ENCODE results near the gene DNHD1. TPM values are rescaled to one million over a fixed set of nuclear protein-coding genes. Genes with fewer than 3 reads are reported as not detected.

The DNHD1 gene
- total RNA-seq, 1 donor from 2014 or later = 9.9 TPM

DNA sequence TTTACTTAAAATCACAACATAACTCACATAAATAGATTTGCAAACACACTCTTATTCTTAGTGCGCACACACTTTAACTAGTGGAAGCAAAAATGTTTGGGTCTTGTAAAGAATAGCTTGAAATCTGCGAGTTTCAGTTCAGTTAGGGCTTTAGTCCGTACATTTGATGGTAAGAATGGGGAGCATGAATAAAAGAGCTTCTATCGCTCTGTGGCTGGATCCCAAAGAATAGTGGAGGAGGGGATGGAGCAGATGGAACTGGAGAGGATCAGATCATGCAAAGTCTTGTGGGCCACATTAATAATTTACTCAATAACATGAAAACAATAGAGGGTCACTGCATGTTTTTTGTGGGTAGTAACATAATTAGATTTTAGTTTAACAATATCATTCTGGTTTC, 44.3 kb downstream of the DNHD1 start:
- no peak overlapping the region for H3K27ac Mint-ChIP-seq
- H3K36me3 Mint-ChIP-seq = no peaks in the 10 kb centered on the region
- TF ChIP-seq, protein P1, sequence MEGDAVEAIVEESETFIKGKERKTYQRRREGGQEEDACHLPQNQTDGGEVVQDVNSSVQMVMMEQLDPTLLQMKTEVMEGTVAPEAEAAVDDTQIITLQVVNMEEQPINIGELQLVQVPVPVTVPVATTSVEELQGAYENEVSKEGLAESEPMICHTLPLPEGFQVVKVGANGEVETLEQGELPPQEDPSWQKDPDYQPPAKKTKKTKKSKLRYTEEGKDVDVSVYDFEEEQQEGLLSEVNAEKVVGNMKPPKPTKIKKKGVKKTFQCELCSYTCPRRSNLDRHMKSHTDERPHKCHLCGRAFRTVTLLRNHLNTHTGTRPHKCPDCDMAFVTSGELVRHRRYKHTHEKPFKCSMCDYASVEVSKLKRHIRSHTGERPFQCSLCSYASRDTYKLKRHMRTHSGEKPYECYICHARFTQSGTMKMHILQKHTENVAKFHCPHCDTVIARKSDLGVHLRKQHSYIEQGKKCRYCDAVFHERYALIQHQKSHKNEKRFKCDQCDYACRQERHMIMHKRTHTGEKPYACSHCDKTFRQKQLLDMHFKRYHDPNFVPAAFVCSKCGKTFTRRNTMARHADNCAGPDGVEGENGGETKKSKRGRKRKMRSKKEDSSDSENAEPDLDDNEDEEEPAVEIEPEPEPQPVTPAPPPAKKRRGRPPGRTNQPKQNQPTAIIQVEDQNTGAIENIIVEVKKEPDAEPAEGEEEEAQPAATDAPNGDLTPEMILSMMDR (conservative IDR thresholded peaks at IDR 0.05) = no peak
- no peak overlapping the region for H3K4me3 Mint-ChIP-seq
- H3K27me3 Mint-ChIP-seq = no peaks in the 10 kb centered on the region
- no peak for DNase-seq (ENCODE audit: extremely low spot score, unreplicated experiment)
- H3K4me1 Mint-ChIP-seq (ENCODE audit: unreplicated experiment) = no peaks in the 10 kb centered on the region
- no peaks in the 10 kb centered on the region for H3K9me3 Mint-ChIP-seq

DNA sequence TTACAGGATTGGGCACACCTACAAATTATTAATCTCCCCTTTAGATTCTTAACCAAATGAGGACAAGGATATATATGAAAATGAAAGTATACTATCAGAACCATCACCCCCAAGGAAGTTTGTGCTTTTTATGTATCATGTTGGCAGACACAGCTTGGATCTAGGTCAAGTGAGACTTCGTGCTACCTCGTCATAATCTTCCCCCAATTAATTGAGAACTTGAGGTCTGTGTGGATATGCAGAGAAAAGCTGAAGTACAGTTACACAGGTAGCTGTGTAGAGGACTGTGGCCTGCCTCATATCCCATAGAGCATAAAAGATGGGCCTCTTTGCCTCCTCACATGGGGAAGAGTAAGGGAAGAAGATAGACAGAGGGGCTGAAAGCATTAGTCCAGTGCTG, 45.6 kb downstream of the DNHD1 start:
- Mint-ChIP-seq H3K27me3 (no peaks in the 10 kb centered on the region), H3K4me3 (no peak overlapping the region), H3K4me1 (ENCODE audit: unreplicated experiment) (no peaks in the 10 kb centered on the region), H3K9me3 (no peaks in the 10 kb centered on the region), H3K27ac (no peak overlapping the region), H3K36me3 (no peaks in the 10 kb centered on the region)
- TF ChIP-seq, protein P1 (conservative IDR thresholded peaks at IDR 0.05) = no peak
- no peak for DNase-seq (ENCODE audit: extremely low spot score, unreplicated experiment)

DNA sequence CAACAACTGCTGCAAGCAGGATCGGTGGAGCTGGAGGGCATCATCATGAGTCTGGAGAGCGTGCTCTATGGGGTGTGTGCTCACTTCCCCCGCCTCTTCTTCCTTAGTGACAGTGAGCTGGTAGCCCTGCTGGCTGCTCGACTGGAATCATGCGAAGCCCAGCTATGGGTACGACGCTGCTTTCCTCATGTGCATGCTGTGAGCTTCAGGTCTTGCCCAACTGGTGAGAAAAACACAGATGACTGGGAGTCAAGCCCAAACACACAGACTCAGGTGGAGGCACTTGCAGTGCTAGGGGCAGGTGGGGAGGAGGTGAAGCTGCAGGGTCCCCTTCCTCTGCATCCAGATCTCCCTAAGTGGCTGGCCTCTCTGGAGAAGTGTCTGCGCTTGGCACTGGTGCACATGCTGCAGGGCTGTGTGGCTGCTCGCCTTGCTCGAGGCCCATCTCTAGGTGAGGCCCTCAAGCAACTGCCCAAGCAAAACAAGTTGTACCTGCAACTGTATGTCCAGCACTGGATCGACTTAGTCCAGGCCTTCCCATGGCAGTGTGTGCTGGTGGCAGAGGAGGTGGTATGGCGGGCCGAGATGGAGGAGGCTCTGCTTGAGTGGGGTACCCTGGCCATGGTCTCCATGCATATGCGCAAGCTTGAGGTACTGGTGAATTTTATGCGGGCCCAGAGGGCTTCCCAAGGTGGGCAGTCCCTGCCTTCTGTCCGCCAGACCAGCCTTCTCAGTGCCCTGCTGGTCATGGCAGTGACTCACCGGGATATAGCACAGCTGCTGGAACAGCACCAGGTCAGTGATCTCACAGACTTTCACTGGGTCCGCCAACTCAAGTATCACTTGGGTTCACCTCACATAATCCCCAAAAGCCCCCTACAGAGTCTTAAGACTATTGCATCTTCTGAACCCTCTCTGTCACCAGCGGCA, 48.1 kb downstream of the DNHD1 start:
- TF ChIP-seq, protein P1 (conservative IDR thresholded peaks at IDR 0.05) = no peak
- Mint-ChIP-seq H3K27ac (no peak overlapping the region), H3K4me3 (no peak overlapping the region), H3K4me1 (ENCODE audit: unreplicated experiment) (no peaks in the 10 kb centered on the region), H3K36me3 (no peaks in the 10 kb centered on the region), H3K27me3 (no peaks in the 10 kb centered on the region), H3K9me3 (no peaks in the 10 kb centered on the region)
- no peak for DNase-seq (ENCODE audit: extremely low spot score, unreplicated experiment)

DNA sequence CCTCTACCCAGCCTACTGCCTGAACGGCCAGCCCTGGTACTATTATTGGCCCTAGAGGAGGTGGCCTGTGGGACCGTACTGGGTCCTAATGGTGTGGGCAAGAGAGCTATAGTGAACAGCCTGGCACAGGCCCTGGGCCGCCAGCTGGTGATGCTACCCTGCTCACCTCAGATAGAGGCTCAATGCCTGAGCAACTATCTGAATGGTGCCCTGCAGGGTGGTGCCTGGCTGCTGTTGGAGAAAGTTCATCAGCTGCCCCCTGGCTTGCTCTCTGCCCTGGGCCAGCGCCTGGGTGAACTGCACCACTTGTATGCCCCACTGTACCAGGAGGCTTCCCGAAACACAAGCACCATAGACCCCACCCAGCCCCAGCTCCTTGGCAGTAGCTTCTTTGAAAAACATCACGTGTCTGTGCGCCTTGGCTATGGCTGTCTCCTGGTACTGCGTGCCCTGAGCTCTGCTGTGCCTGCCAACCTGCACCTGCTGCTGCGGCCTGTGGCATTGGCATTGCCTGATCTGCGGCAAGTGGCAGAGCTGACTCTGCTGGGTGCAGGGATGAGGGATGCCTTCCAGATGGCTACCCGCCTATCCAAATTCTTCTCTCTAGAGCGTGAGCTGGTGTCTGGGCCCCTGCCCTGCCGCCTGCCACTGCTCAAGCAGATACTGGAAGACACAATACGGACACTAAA, 49.0 kb downstream of the DNHD1 start:
- Mint-ChIP-seq H3K36me3 (no peaks in the 10 kb centered on the region), H3K4me1 (ENCODE audit: unreplicated experiment) (no peaks in the 10 kb centered on the region), H3K27me3 (no peaks in the 10 kb centered on the region), H3K27ac (no peak overlapping the region), H3K4me3 (no peak overlapping the region), H3K9me3 (no peaks in the 10 kb centered on the region)
- TF ChIP-seq, protein P1 (conservative IDR thresholded peaks at IDR 0.05) = no peak
- DNase-seq (ENCODE audit: extremely low spot score, unreplicated experiment) = no peak

DNA sequence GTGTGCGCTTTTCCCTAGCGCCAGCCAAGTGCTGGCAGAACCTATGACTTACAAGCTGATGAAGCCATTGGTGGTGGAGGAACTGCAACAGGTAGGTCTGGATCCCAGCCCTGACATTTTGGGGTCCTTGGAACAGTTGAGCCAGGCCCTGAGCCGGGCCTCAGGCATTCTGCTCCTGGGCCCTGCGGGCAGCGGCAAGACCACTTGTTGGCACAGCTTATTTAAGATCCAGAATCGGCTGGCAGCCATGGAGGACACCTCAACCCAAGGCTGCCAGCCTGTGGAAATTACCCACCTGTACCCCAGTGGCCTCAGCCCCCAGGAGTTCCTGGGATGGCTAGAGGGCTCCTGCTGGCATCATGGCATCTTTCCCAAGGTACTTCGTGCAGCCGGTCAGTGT, 49.7 kb downstream of the DNHD1 start:
- Mint-ChIP-seq H3K4me1 (ENCODE audit: unreplicated experiment) (no peaks in the 10 kb centered on the region), H3K27me3 (no peaks in the 10 kb centered on the region), H3K27ac (no peak overlapping the region), H3K36me3 (no peaks in the 10 kb centered on the region), H3K9me3 (no peaks in the 10 kb centered on the region), H3K4me3 (no peak overlapping the region)
- DNase-seq (ENCODE audit: extremely low spot score, unreplicated experiment) = no peak
- TF ChIP-seq, protein P1 (conservative IDR thresholded peaks at IDR 0.05) = no peak
